Measurements from ENCODE around the gene RAP1GAP2.

Gene RAP1GAP2

DNA sequence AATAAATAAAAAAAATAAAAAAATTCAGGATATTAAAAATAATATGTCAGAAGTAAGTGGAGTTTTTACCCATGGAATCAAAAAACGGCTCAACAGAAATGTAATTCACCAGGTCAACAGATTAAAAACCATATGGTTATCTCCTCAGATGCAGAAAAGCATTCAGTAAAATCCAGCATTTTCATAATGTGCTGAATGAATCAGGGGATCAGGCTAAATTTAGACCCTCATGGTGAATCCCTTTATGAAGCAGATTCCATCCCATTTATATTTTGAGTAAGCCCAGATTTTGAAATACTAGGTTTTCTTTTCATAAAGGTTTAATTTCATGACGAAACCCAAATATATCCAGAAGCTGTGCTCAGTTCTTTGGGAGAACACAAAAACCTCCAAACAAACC, 182.8 kb downstream of the RAP1GAP2 start:
- ATAC-seq: no peak
- no peak for TF ChIP-seq ZNF565 (CRISPR knock-in tag; conservative IDR thresholded peaks at IDR 0.05; ENCODE audit: low read depth)
- no peak for TF ChIP-seq ESRRG (CRISPR knock-in tag; IDR thresholded peaks at IDR 0.05)
- TF ChIP-seq PATZ1 (CRISPR knock-in tag; IDR thresholded peaks at IDR 0.05; ENCODE audit: borderline replicate concordance): no peak
- no peak for TF ChIP-seq ZC3H10 (CRISPR knock-in tag; IDR thresholded peaks at IDR 0.05)
- no peak for TF ChIP-seq ZNF8 (CRISPR knock-in tag; IDR thresholded peaks at IDR 0.05)
- no peak for TF ChIP-seq TSHZ2 (CRISPR knock-in tag; IDR thresholded peaks at IDR 0.05)
- no peak for TF ChIP-seq SNAI2 (CRISPR knock-in tag; IDR thresholded peaks at IDR 0.05)
- no peak for TF ChIP-seq ARNTL (CRISPR knock-in tag; IDR thresholded peaks at IDR 0.05; ENCODE audit: borderline replicate concordance, low read depth)

- no peak for ATAC-seq
- TF ChIP-seq TSHZ2 (CRISPR knock-in tag; IDR thresholded peaks at IDR 0.05) (no peak), BACH2 (CRISPR knock-in tag; IDR thresholded peaks at IDR 0.05; ENCODE audit: borderline replicate concordance) (no peak), ESRRG (CRISPR knock-in tag; IDR thresholded peaks at IDR 0.05) (no peak), PPARA (CRISPR knock-in tag; IDR thresholded peaks at IDR 0.05; ENCODE audit: borderline replicate concordance) (no peak), ISL1 (CRISPR knock-in tag; IDR thresholded peaks at IDR 0.05) (no peak), ZNF565 (CRISPR knock-in tag; conservative IDR thresholded peaks at IDR 0.05; ENCODE audit: low read depth) (no peak), SNAI2 (CRISPR knock-in tag; IDR thresholded peaks at IDR 0.05) (no peak), ZFP30 (CRISPR knock-in tag; IDR thresholded peaks at IDR 0.05) (no peak), ZNF70 (CRISPR knock-in tag; IDR thresholded peaks at IDR 0.05) (no peak), ZNF8 (CRISPR knock-in tag; IDR thresholded peaks at IDR 0.05) (no peak), PATZ1 (CRISPR knock-in tag; IDR thresholded peaks at IDR 0.05; ENCODE audit: borderline replicate concordance) (no peak), OSR1 (CRISPR knock-in tag; IDR thresholded peaks at IDR 0.05) (no peak), ZFP3 (CRISPR knock-in tag; IDR thresholded peaks at IDR 0.05) (no peak)
- TF ChIP-seq, protein P1, sequence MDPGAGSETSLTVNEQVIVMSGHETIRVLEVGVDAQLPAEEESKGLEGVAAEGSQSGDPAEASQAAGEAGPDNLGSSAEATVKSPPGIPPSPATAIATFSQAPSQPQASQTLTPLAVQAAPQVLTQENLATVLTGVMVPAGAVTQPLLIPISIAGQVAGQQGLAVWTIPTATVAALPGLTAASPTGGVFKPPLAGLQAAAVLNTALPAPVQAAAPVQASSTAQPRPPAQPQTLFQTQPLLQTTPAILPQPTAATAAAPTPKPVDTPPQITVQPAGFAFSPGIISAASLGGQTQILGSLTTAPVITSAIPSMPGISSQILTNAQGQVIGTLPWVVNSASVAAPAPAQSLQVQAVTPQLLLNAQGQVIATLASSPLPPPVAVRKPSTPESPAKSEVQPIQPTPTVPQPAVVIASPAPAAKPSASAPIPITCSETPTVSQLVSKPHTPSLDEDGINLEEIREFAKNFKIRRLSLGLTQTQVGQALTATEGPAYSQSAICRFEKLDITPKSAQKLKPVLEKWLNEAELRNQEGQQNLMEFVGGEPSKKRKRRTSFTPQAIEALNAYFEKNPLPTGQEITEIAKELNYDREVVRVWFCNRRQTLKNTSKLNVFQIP (CRISPR knock-in tag; IDR thresholded peaks at IDR 0.05; ENCODE audit: borderline replicate concordance, low read depth): no peak
These were observed 184.1 kb downstream of the RAP1GAP2 start for GRCh38 chr17:2980211-2980903.

GRCh38 chr17:2980904-2981246, 184.6 kb downstream of the RAP1GAP2 start:
- ATAC-seq: no peak
- TF ChIP-seq TSHZ2 (CRISPR knock-in tag; IDR thresholded peaks at IDR 0.05): no peak
- TF ChIP-seq CSDC2 (CRISPR knock-in tag; IDR thresholded peaks at IDR 0.05): no peak
- TF ChIP-seq, protein P1 (CRISPR knock-in tag; IDR thresholded peaks at IDR 0.05; ENCODE audit: borderline replicate concordance, low read depth): no peak
- no peak for TF ChIP-seq ESRRG (CRISPR knock-in tag; IDR thresholded peaks at IDR 0.05)
- no peak for TF ChIP-seq ARNTL (CRISPR knock-in tag; IDR thresholded peaks at IDR 0.05; ENCODE audit: borderline replicate concordance, low read depth)
- no peak for TF ChIP-seq GLIS3 (CRISPR knock-in tag; IDR thresholded peaks at IDR 0.05)
- no peak for TF ChIP-seq PPARA (CRISPR knock-in tag; IDR thresholded peaks at IDR 0.05; ENCODE audit: borderline replicate concordance)
- TF ChIP-seq RARB (CRISPR knock-in tag; IDR thresholded peaks at IDR 0.05): no peak
- TF ChIP-seq BACH2 (CRISPR knock-in tag; IDR thresholded peaks at IDR 0.05; ENCODE audit: borderline replicate concordance): no peak
